HUES48 (cell line): Measurements from ENCODE around the gene ROMO1.

Experiments
- H3K27ac ChIP-seq: one replicate; pipeline ENCODE4 v1.7.0; 2013; ENCODE audit warnings: low read depth, low read length, inconsistent platforms
- H3K27me3 ChIP-seq: 2 replicates; pipeline ENCODE4 v1.6.1; 2013; ENCODE audit warnings: mild to moderate bottlenecking, low read length; ENCODE audit not compliant: control insufficient read depth, insufficient read depth
- H3K36me3 ChIP-seq: 2 replicates; pipeline ENCODE4 v1.6.1; 2013; ENCODE audit warnings: low read length; ENCODE audit not compliant: control insufficient read depth, insufficient read depth
- H3K4me1 ChIP-seq: 2 replicates; pipeline ENCODE4 v1.6.1; 2013; ENCODE audit warnings: mild to moderate bottlenecking, low read length; ENCODE audit not compliant: control insufficient read depth, insufficient read depth
- H3K4me3 ChIP-seq: 2 replicates; pipeline ENCODE4 v1.5.1; 2013; ENCODE audit warnings: mild to moderate bottlenecking, low read depth, low read length
- H3K9ac ChIP-seq: 2 replicates; pipeline ENCODE4 v1.6.1; 2013; ENCODE audit warnings: mild to moderate bottlenecking, low read depth, low read length, moderate library complexity
- H3K9me3 ChIP-seq: 2 replicates; pipeline ENCODE4 v1.6.1; 2013; ENCODE audit warnings: low read length; ENCODE audit not compliant: control insufficient read depth, insufficient read depth

The ROMO1 gene

GRCh38 chr20:35699127-35699956 is at the start of gene ROMO1, which contains the start of gene NFS1:
TSS of gene ROMO1 (plus strand) at chr20:35699405. CDS start at chr20:35699633, 228 bp downstream.
TSS of gene NFS1 (minus strand) at chr20:35699352. CDS start at chr20:35699288, 64 bp downstream.
- Histone ChIP-seq H3K4me3 (peak within 1 kb of the TSS; percentile 95), H3K27me3 (no peaks in the 10 kb centered on the region), H3K4me1 (peaks cover 6% of the 10 kb centered on the region), H3K9me3 (no peaks in the 10 kb centered on the region), H3K27ac (peak within 1 kb of the TSS; percentile 92), H3K36me3 (peaks cover 49% of the 10 kb centered on the region), H3K9ac (peak within 1 kb of the TSS; percentile 92)

GRCh38 chr20:35650632-35651031 is 48.6 kb upstream of the ROMO1 start:
- Histone ChIP-seq H3K36me3 (peaks cover 58% of the 10 kb centered on the region), H3K4me3 (no peak overlapping the region)

GRCh38 chr20:35651958-35652357 is 47.2 kb upstream of the ROMO1 start:
- H3K9me3 ChIP-seq = no peaks in the 10 kb centered on the region
- no peak overlapping the region for H3K9ac ChIP-seq
- H3K27me3 ChIP-seq = no peaks in the 10 kb centered on the region
- H3K4me1 ChIP-seq = no peaks in the 10 kb centered on the region
- no peak overlapping the region for H3K4me3 ChIP-seq
- peaks cover 59% of the 10 kb centered on the region for H3K36me3 ChIP-seq
- H3K27ac ChIP-seq = no peak overlapping the region

More at GRCh38 chr20:35650632-35651031, 48.6 kb upstream of the ROMO1 start:
- Histone ChIP-seq H3K27me3 (no peaks in the 10 kb centered on the region), H3K9me3 (no peaks in the 10 kb centered on the region), H3K27ac (no peak overlapping the region), H3K4me1 (no peaks in the 10 kb centered on the region), H3K9ac (no peak overlapping the region)

- no peaks in the 10 kb centered on the region for H3K27me3 ChIP-seq
- H3K4me3 ChIP-seq = no peak overlapping the region
- no peak overlapping the region for H3K9ac ChIP-seq
- no peaks in the 10 kb centered on the region for H3K9me3 ChIP-seq
- peaks cover 59% of the 10 kb centered on the region for H3K36me3 ChIP-seq
- no peaks in the 10 kb centered on the region for H3K4me1 ChIP-seq
- no peak overlapping the region for H3K27ac ChIP-seq
Measured at GRCh38 chr20:35652641-35653429, 46.4 kb upstream of the ROMO1 start.

GRCh38 chr20:35653430-35653734 is 45.8 kb upstream of the ROMO1 start:
- H3K27ac ChIP-seq = no peak overlapping the region
- no peak overlapping the region for H3K4me3 ChIP-seq
- no peaks in the 10 kb centered on the region for H3K27me3 ChIP-seq
- no peak overlapping the region for H3K9ac ChIP-seq
- H3K36me3 ChIP-seq = peaks cover 55% of the 10 kb centered on the region
- H3K9me3 ChIP-seq = no peaks in the 10 kb centered on the region
- no peaks in the 10 kb centered on the region for H3K4me1 ChIP-seq

GRCh38 chr20:35653893-35654292 is 45.3 kb upstream of the ROMO1 start:
- no peak overlapping the region for H3K4me3 ChIP-seq

GRCh38 chr20:35654415-35654814 is 44.8 kb upstream of the ROMO1 start:
- no peak overlapping the region for H3K27ac ChIP-seq
- peaks cover 52% of the 10 kb centered on the region for H3K36me3 ChIP-seq
- no peak overlapping the region for H3K4me3 ChIP-seq
- H3K9me3 ChIP-seq = no peaks in the 10 kb centered on the region
- no peak overlapping the region for H3K9ac ChIP-seq
- no peaks in the 10 kb centered on the region for H3K27me3 ChIP-seq
- H3K4me1 ChIP-seq = no peaks in the 10 kb centered on the region; the same call in 1 of the 2 replicates

More at GRCh38 chr20:35653893-35654292, 45.3 kb upstream of the ROMO1 start:
- no peaks in the 10 kb centered on the region for H3K4me1 ChIP-seq
- H3K36me3 ChIP-seq = peaks cover 55% of the 10 kb centered on the region
- H3K27me3 ChIP-seq = no peaks in the 10 kb centered on the region
- no peak overlapping the region for H3K9ac ChIP-seq
- H3K9me3 ChIP-seq = no peaks in the 10 kb centered on the region
- no peak overlapping the region for H3K27ac ChIP-seq

GRCh38 chr20:35657271-35657670 is 41.9 kb upstream of the ROMO1 start:
- H3K36me3 ChIP-seq = peaks cover 33% of the 10 kb centered on the region

GRCh38 chr20:35660122-35660937 is 38.9 kb upstream of the ROMO1 start:
- Histone ChIP-seq H3K27ac (no peak overlapping the region), H3K9me3 (no peaks in the 10 kb centered on the region), H3K9ac (no peak overlapping the region), H3K36me3 (peaks cover 5% of the 10 kb centered on the region), H3K4me1 (peaks cover 31% of the 10 kb centered on the region), H3K27me3 (no peaks in the 10 kb centered on the region), H3K4me3 (0 out of 2 replicates have a peak overlapping the region, but pooled peaks have one; percentile 7)

More at GRCh38 chr20:35657271-35657670, 41.9 kb upstream of the ROMO1 start:
- no peak overlapping the region for H3K4me3 ChIP-seq
- H3K4me1 ChIP-seq = peaks cover 24% of the 10 kb centered on the region
- no peaks in the 10 kb centered on the region for H3K9me3 ChIP-seq
- H3K27ac ChIP-seq = no peak overlapping the region
- H3K27me3 ChIP-seq = no peaks in the 10 kb centered on the region
- H3K9ac ChIP-seq = no peak overlapping the region

GRCh38 chr20:35661053-35661452 is 38.2 kb upstream of the ROMO1 start:
- Histone ChIP-seq H3K27ac (no peak overlapping the region), H3K9ac (no peak overlapping the region), H3K9me3 (no peaks in the 10 kb centered on the region), H3K4me1 (peaks cover 31% of the 10 kb centered on the region), H3K36me3 (no peaks in the 10 kb centered on the region; the same call in 1 of the 2 replicates), H3K27me3 (no peaks in the 10 kb centered on the region), H3K4me3 (peak overlapping the region; percentile 81)
